Upper lobe of right lung (tissue), 1 donor: ENCODE results near the gene UBN2. TPM values are rescaled to one million over a fixed set of nuclear protein-coding genes. Genes with fewer than 3 reads are reported as not detected.
A peak's percentile ranks its signal among the peaks of the same experiment; 100 is the strongest.

ENCODE experiments used
- ATAC-seq: fragments of 200-7000 bp; cut with Tn5 transposase; one replicate; pipeline ENCODE4 v1.9.1; 2020; ENCODE audit warnings: mild to moderate bottlenecking, moderate library complexity
- DNase-seq: peaks from one replicate; pipeline ENCODE4 v3.0.0-alpha.2; 2020
- H3K27ac ChIP-seq: fragments of 200-600 bp; one replicate; pipeline ENCODE4 v1.8.0; 2022
- H3K27me3 ChIP-seq: fragments of 200-600 bp; one replicate; pipeline ENCODE4 v1.8.0; 2022; ENCODE audit warnings: mild to moderate bottlenecking
- H3K36me3 ChIP-seq: fragments of 200-600 bp; one replicate; pipeline ENCODE4 v1.8.0; 2022
- H3K4me1 ChIP-seq: fragments of 200-600 bp; one replicate; pipeline ENCODE4 v1.8.0; 2022
- H3K4me3 ChIP-seq: fragments of 200-600 bp; one replicate; pipeline ENCODE4 v1.8.0; 2022; ENCODE audit warnings: mild to moderate bottlenecking
- H3K9me3 ChIP-seq: fragments of 200-600 bp; one replicate; pipeline ENCODE4 v1.8.0; 2022
- intact Hi-C: fragments of 100-400 bp; cut with DNase I; formaldehyde crosslinking; loops from one replicate; pipeline ENCODE4 v1.11.0; 2022
- long read RNA-seq: library from polyadenylated mRNA; unstranded; transcript quantifications from one replicate; pipeline ENCODE4 v2.0.0, GENCODE V29; 2021
- total RNA-seq: library from RNA; stranded (reverse); fragmentation: NEBNext Ultra II Directional; extraction: Animal tissue kit (Norgen Biotek cat#: 25700); gene quantifications from one replicate; pipeline ENCODE4 v1.2.1, GENCODE V29; 2021
- TF ChIP-seq, protein P1 (sequence below): fragments of 200-600 bp; IDR thresholded peaks from one replicate; pipeline ENCODE4 v1.8.0; 2022; ENCODE audit warnings: antibody characterized with exemption
- donor health status: DM: no; HTN: yes; CAD: no; lungs with severe emphysema.

Gene UBN2
- total RNA-seq: 23.5 TPM
- long read RNA-seq, partial matches to known transcripts: 2 of 3 reads
- long read RNA-seq, other reads (novel, unspliced or antisense): 1 of 3 reads

DNA sequence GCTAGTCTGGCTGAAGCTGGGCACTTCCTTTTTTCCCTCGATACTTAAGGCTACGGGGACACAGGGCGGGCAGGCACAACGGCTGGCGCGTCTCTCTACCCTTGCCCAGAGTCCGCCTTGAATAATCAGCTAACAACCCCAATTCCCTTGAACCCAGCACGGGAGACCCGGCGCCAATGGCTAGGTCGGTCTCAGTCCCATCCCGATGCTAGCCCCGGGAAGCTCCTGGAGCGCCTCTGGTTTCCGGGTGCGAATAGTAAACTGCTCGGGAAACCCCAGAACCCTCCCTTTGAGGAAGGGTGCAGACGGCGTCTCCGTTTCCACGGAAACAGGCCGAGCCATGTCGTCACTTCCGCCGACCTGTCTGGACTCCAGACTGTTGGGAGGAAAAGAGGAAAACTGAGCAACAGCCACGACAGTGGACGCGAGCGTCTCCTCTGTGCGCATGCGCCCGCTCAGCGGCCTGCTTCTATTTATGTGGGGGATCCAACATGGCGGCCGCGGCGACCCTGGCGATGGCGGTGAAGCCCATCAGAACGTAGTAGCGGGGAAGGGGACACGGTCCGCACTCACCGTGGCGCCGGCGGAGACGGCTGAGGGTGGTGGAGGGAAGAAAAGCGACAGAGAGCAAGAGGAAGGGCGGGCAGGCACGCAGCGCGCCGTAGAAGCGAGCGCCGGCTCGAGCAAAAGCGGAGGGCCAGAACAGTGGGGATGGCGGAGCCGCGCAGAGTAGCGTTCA, at the start of gene UBN2:
TSS of gene UBN2 (plus strand) at position 464 of the 739 bp plus-strand sequence. CDS start at position 712, 248 bp downstream.
- H3K4me3 ChIP-seq: peak within 1 kb of the TSS; percentile 82
- H3K36me3 ChIP-seq: no peaks in the 10 kb centered on the region
- no peaks in the 10 kb centered on the region for H3K27me3 ChIP-seq
- H3K9me3 ChIP-seq: no peaks in the 10 kb centered on the region
- peak within 1 kb of the TSS; percentile 86 for H3K27ac ChIP-seq
- TF ChIP-seq, protein P1, sequence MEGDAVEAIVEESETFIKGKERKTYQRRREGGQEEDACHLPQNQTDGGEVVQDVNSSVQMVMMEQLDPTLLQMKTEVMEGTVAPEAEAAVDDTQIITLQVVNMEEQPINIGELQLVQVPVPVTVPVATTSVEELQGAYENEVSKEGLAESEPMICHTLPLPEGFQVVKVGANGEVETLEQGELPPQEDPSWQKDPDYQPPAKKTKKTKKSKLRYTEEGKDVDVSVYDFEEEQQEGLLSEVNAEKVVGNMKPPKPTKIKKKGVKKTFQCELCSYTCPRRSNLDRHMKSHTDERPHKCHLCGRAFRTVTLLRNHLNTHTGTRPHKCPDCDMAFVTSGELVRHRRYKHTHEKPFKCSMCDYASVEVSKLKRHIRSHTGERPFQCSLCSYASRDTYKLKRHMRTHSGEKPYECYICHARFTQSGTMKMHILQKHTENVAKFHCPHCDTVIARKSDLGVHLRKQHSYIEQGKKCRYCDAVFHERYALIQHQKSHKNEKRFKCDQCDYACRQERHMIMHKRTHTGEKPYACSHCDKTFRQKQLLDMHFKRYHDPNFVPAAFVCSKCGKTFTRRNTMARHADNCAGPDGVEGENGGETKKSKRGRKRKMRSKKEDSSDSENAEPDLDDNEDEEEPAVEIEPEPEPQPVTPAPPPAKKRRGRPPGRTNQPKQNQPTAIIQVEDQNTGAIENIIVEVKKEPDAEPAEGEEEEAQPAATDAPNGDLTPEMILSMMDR: no peak
- H3K4me1 ChIP-seq: peaks cover 26% of the 10 kb centered on the region
- DNase-seq (peak; percentile 99), ATAC-seq (peak; percentile 96)
- intact Hi-C loops: no loop called here

DNA sequence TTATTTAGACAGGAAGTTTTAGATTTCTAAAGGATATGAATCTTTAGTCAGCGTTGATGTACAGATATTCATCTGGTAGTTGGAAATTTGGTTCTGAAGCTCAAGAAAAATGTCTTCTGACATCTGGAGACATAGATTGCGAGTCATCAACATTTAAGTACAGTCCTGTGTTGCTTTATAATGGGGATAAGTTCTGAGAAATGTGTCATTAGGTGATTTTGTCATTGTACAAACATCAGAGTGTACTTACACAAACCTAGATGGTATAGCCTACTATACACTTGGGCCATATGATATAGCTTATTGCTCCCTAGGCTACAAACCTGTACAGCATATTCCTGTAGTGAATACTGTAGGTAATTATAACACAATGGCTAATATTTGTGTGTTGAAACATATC, 49.6 kb upstream of the UBN2 start:
- Histone ChIP-seq H3K36me3 (no peaks in the 10 kb centered on the region), H3K9me3 (no peaks in the 10 kb centered on the region), H3K4me1 (no peaks in the 10 kb centered on the region), H3K4me3 (no peak overlapping the region), H3K27ac (no peak overlapping the region), H3K27me3 (no peaks in the 10 kb centered on the region)
- TF ChIP-seq, protein P1: no peak
- DNase-seq (no peak), ATAC-seq (no peak)
- intact Hi-C loops: no loop called here

DNA sequence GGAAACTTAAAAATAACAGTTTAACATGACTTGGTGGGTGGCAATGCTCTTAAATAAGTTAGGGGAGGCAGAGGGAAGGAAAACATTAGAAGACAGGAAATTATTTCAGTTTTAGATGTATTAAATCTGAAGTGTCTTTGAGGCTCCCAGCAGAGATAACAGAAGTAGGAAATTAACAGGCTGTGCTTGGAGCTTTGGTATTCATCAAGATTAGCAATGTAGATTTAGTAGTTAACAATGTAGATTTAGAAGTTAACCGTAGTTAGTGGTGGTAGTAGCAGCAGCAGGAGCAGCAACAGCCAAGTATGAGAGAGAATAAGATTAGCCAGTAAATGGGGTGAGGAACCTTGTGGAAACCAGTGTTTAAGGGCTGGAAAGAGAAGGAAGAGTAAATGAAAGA, 48.7 kb upstream of the UBN2 start:
- intact Hi-C loops: no loop called here
- TF ChIP-seq, protein P1: no peak
- ATAC-seq: no peak
- DNase-seq: no peak
- Histone ChIP-seq H3K9me3 (no peaks in the 10 kb centered on the region), H3K27ac (no peak overlapping the region), H3K27me3 (no peaks in the 10 kb centered on the region), H3K4me3 (no peak overlapping the region), H3K36me3 (no peaks in the 10 kb centered on the region), H3K4me1 (no peaks in the 10 kb centered on the region)

DNA sequence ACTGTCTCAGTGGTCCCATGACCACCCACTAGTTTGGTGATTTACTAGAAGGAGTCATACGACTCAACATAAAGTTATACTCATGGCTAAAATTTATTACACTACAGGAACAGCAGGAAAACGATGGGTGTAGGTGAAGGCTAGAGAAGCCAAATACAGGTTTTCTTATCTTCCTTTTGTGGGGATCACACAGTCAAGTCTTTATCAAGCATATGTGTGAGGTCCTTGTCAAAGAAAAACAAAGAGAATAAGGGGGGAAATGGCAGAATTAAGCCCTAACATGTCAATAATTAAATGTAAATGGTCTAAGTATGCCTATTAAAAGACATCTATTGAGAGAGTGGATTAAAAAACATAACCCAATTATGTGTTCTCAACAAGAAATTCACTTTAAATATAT, 47.8 kb upstream of the UBN2 start:
- TF ChIP-seq, protein P1: no peak
- intact Hi-C loops: no loop called here
- Histone ChIP-seq H3K27ac (no peak overlapping the region), H3K4me3 (no peak overlapping the region), H3K36me3 (no peaks in the 10 kb centered on the region), H3K27me3 (no peaks in the 10 kb centered on the region), H3K9me3 (no peaks in the 10 kb centered on the region), H3K4me1 (no peaks in the 10 kb centered on the region)
- ATAC-seq (no peak), DNase-seq (no peak)

DNA sequence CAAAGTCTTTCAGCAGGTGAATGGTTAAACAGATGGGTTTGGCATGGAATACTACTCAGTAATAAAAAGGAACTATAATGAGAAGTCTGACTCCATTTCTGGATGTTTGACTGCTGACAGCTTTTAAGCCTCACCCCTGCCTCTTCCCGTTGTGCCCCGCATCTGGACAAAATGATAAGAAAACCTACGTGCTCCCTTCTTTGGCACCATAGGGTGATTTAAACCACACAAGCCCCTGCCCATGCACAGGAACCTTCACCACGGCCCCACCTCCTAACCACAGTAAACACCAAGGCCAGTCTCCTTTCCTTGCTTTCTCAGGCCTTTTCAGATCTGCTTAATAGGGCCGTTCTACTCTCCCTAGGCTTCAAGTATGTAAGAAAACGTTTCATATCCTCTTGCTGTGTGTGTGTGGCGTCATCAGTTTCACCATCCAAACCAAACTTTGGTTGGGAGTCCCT, 47.1 kb upstream of the UBN2 start:
- no peak for DNase-seq
- ATAC-seq: no peak
- intact Hi-C loops: no loop called here
- Histone ChIP-seq H3K9me3 (no peaks in the 10 kb centered on the region), H3K36me3 (peaks cover under 1% of the 10 kb centered on the region), H3K4me1 (no peaks in the 10 kb centered on the region), H3K27ac (no peak overlapping the region), H3K4me3 (no peak overlapping the region), H3K27me3 (no peaks in the 10 kb centered on the region)
- TF ChIP-seq, protein P1: no peak
